PFSK-1 (cell line): ENCODE measurements around the gene ANO3.

ENCODE experiments used
- FOXP2 ChIP-seq: optimal IDR thresholded peaks from 2 replicates; pipeline ENCODE3; 2011; ENCODE audit warnings: borderline replicate concordance, control low read depth, inconsistent platforms; ENCODE audit not compliant: insufficient read depth; ENCODE audit errors: extremely low read length, extremely low read depth
- POLR2AphosphoS5 ChIP-seq: IDR thresholded peaks from 2 replicates; pipeline ENCODE4 v1.6.1; 2012; ENCODE audit warnings: low read depth, mild to moderate bottlenecking, control low read depth, low read length, moderate library complexity
- REST ChIP-seq, 2 experiments: IDR thresholded peaks; 2 replicates each; pipeline versions ENCODE4 v1.6.1 to v1.8.0; 2011 to 2012; ENCODE audit warnings: low read depth in 2 of 2, low read length in 2 of 2, control low read depth in 1 of 2, inconsistent platforms in 1 of 2, mild to moderate bottlenecking in 1 of 2, moderate library complexity in 1 of 2; ENCODE audit not compliant: insufficient read depth in 1 of 2
- SIN3A ChIP-seq: IDR thresholded peaks from 2 replicates; pipeline ENCODE4 v1.6.1; 2012; ENCODE audit warnings: mild to moderate bottlenecking, low read length, moderate library complexity, borderline replicate concordance; ENCODE audit not compliant: insufficient read depth
- TAF1 ChIP-seq: IDR thresholded peaks from 2 replicates; pipeline ENCODE4 v1.6.1; 2012; ENCODE audit warnings: low read length, control low read depth, borderline replicate concordance; ENCODE audit not compliant: insufficient read depth

The ANO3 gene

GRCh38 chr11:26575946-26576345 is 244.0 kb downstream of the ANO3 start:
- TF ChIP-seq TAF1 (no peak), SIN3A (no peak), REST (IDR thresholded peaks at IDR 0.05; ENCODE audit: insufficient read depth in 1 of 2, low read depth in 2 of 2, low read length in 2 of 2) (no peak), FOXP2 (no peak), POLR2AphosphoS5 (no peak)

- no peak for TF ChIP-seq REST (IDR thresholded peaks at IDR 0.05; ENCODE audit: insufficient read depth in 1 of 2, low read depth in 2 of 2, low read length in 2 of 2)
- no peak for TF ChIP-seq TAF1
- no peak for TF ChIP-seq SIN3A
- no peak for TF ChIP-seq POLR2AphosphoS5
- TF ChIP-seq FOXP2: no peak
These were observed 247.2 kb downstream of the ANO3 start for GRCh38 chr11:26578998-26579661.

GRCh38 chr11:26579683-26580082 is 247.8 kb downstream of the ANO3 start:
- TF ChIP-seq TAF1: no peak
- no peak for TF ChIP-seq FOXP2

GRCh38 chr11:26580929-26581328 is 249.0 kb downstream of the ANO3 start:
- TF ChIP-seq SIN3A (no peak), TAF1 (no peak), POLR2AphosphoS5 (no peak), FOXP2 (no peak), REST (IDR thresholded peaks at IDR 0.05; ENCODE audit: insufficient read depth in 1 of 2, low read depth in 2 of 2, low read length in 2 of 2) (no peak)

GRCh38 chr11:26583550-26583949 is 251.6 kb downstream of the ANO3 start:
- TF ChIP-seq REST (IDR thresholded peaks at IDR 0.05; ENCODE audit: insufficient read depth in 1 of 2, low read depth in 2 of 2, low read length in 2 of 2) (no peak; a peak in 1 of 4 replicates), POLR2AphosphoS5 (no peak)
